Vagina (tissue), 2 donors: ENCODE data around the gene NAA38.
A peak's percentile ranks its signal among the peaks of the same experiment; 100 is the strongest.

ENCODE experiments used
- CTCF ChIP-seq, 3 experiments: fragments of 450-650 bp in 2 of 3; fragments of 200-600 bp in 1 of 3; sonication (generic) in 1 of 3; IDR thresholded peaks; one replicate each; pipeline ENCODE4 v1.5.1; 2017 to 2019; ENCODE audit warnings: antibody characterized with exemption in 3 of 3, mild to moderate bottlenecking in 2 of 3, moderate library complexity in 2 of 3
- POLR2A ChIP-seq, 2 donors: fragments of 450-650 bp; IDR thresholded peaks; one replicate each; pipeline ENCODE4 v1.6.1; 2017; ENCODE audit warnings: antibody characterized with exemption in 2 of 2, mild to moderate bottlenecking in 2 of 2, moderate library complexity in 2 of 2
- POLR2AphosphoS5 ChIP-seq, 2 donors: sonication (generic); formaldehyde crosslinking; IDR thresholded peaks; one replicate each; pipeline ENCODE4 v1.9.0; 2017; ENCODE audit warnings: antibody characterized with exemption in 2 of 2, mild to moderate bottlenecking in 2 of 2, low read depth in 1 of 2; ENCODE audit not compliant: insufficient read depth in 1 of 2

- TF ChIP-seq CTCF (IDR thresholded peaks at IDR 0.05) (no peak), POLR2AphosphoS5 (IDR thresholded peaks at IDR 0.05; ENCODE audit: insufficient read depth in 1 of 2, low read depth in 1 of 2) (peak; percentile 92 to 95), POLR2A (IDR thresholded peaks at IDR 0.05) (peak in 1 of 2 donors; percentile 65)
Observed at GRCh38 chr17:7844292-7845154, 12.8 kb downstream of the NAA38 start.
